GM23338 (cell line): Measurements from ENCODE around the gene THOC7.
A peak's percentile ranks its signal among the peaks of the same experiment; 100 is the strongest.

Experiments used
- CREB1 ChIP-seq: fragments of 250-450 bp; sonication (Bioruptor Pico); IDR thresholded peaks from 2 replicates; pipeline ENCODE4 v1.5.0; 2020; ENCODE audit warnings: low read depth, mild to moderate bottlenecking, moderate library complexity
- EZH2 ChIP-seq: fragments of 200-600 bp; sonication (generic); IDR thresholded peaks from one replicate; pipeline ENCODE4 v1.8.0; 2017; ENCODE audit warnings: antibody characterized with exemption, mild to moderate bottlenecking, low read depth; ENCODE audit not compliant: unreplicated experiment
- EZH2phosphoT487 ChIP-seq: fragments of 200-600 bp; sonication (generic); IDR thresholded peaks from one replicate; pipeline ENCODE4 v1.8.1; 2018; ENCODE audit warnings: antibody characterized with exemption; ENCODE audit not compliant: unreplicated experiment
- JUNB ChIP-seq: IDR thresholded peaks from one replicate; pipeline ENCODE4 v1.6.1; 2016; ENCODE audit warnings: antibody characterized with exemption; ENCODE audit not compliant: unreplicated experiment
- NANOG ChIP-seq: IDR thresholded peaks from 2 replicates; pipeline ENCODE4 v1.6.1; 2016; ENCODE audit warnings: antibody characterized with exemption, borderline replicate concordance
- POLR2AphosphoS5 ChIP-seq: IDR thresholded peaks from 2 replicates; pipeline ENCODE4 v1.6.1; 2016; ENCODE audit warnings: antibody characterized with exemption, low read depth
- ZNF114 ChIP-seq: fragments of 250-450 bp; sonication (Bioruptor Pico); IDR thresholded peaks from 2 replicates; pipeline ENCODE4 v1.5.0; 2020; ENCODE audit warnings: mild to moderate bottlenecking, moderate library complexity
- TF ChIP-seq, protein P1 (sequence below): IDR thresholded peaks from 2 replicates; pipeline ENCODE4 v1.6.1; 2016; ENCODE audit warnings: antibody characterized with exemption
- TF ChIP-seq, protein P2 (sequence below), 2 experiments: fragments of 200-600 bp in 1 of 2; sonication (generic) in 1 of 2; conservative IDR thresholded peaks; 2 replicates each; pipeline versions ENCODE4 v1.5.1 to v1.6.1; 2016 to 2017; ENCODE audit warnings: antibody characterized with exemption in 2 of 2, low read depth in 2 of 2, mild to moderate bottlenecking in 2 of 2, moderate library complexity in 1 of 2
- TF ChIP-seq, protein P3 (sequence below): IDR thresholded peaks from one replicate; pipeline ENCODE4 v1.6.1; 2018; ENCODE audit warnings: antibody characterized with exemption; ENCODE audit not compliant: unreplicated experiment

DNA sequence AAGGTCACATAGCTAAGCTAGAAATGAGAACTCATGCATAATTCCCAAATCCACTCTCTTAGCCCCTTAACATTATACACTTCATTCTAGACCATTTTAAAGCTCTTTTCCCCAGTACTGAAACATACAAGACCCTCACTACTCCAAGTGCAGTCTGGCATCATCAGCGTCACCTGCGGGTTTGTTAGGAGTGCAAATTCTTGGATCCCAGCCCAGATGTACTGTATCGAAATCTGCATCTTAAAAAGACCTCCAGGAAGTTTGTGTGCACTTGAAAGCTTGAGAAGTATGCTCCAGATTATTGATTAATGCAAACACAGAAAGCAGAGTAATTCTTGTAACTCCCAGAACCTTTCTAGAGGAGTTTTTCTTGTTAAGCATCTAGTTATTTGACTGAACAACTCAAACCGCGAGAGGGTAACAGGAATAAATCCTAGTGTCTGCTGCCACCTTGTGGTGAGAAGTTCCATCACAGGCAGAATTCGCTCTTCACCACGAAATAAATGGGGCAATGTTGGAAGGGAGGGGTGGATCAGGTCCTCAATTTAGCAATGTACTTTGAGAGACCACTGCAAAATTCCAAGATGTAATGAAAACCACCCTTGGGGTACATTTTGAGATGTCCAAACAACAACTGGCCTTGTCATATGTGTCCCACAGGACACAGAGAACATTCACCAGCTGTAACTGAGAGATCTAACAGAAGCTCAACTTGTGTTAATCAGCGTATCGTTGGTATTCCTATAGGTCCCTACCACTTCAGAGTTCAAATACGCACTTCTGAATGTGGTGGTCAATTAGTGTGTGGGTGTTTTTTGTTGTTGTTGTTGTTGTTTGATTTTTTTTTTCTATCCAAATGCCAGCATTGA is 45.1 kb downstream of the THOC7 start:
- TF ChIP-seq, protein P1, sequence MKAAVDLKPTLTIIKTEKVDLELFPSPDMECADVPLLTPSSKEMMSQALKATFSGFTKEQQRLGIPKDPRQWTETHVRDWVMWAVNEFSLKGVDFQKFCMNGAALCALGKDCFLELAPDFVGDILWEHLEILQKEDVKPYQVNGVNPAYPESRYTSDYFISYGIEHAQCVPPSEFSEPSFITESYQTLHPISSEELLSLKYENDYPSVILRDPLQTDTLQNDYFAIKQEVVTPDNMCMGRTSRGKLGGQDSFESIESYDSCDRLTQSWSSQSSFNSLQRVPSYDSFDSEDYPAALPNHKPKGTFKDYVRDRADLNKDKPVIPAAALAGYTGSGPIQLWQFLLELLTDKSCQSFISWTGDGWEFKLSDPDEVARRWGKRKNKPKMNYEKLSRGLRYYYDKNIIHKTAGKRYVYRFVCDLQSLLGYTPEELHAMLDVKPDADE: no peak
- TF ChIP-seq, protein P2, sequence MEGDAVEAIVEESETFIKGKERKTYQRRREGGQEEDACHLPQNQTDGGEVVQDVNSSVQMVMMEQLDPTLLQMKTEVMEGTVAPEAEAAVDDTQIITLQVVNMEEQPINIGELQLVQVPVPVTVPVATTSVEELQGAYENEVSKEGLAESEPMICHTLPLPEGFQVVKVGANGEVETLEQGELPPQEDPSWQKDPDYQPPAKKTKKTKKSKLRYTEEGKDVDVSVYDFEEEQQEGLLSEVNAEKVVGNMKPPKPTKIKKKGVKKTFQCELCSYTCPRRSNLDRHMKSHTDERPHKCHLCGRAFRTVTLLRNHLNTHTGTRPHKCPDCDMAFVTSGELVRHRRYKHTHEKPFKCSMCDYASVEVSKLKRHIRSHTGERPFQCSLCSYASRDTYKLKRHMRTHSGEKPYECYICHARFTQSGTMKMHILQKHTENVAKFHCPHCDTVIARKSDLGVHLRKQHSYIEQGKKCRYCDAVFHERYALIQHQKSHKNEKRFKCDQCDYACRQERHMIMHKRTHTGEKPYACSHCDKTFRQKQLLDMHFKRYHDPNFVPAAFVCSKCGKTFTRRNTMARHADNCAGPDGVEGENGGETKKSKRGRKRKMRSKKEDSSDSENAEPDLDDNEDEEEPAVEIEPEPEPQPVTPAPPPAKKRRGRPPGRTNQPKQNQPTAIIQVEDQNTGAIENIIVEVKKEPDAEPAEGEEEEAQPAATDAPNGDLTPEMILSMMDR (conservative IDR thresholded peaks at IDR 0.05; ENCODE audit: low read depth in 2 of 2): peak; percentile 94 to 97
- TF ChIP-seq, protein P3, sequence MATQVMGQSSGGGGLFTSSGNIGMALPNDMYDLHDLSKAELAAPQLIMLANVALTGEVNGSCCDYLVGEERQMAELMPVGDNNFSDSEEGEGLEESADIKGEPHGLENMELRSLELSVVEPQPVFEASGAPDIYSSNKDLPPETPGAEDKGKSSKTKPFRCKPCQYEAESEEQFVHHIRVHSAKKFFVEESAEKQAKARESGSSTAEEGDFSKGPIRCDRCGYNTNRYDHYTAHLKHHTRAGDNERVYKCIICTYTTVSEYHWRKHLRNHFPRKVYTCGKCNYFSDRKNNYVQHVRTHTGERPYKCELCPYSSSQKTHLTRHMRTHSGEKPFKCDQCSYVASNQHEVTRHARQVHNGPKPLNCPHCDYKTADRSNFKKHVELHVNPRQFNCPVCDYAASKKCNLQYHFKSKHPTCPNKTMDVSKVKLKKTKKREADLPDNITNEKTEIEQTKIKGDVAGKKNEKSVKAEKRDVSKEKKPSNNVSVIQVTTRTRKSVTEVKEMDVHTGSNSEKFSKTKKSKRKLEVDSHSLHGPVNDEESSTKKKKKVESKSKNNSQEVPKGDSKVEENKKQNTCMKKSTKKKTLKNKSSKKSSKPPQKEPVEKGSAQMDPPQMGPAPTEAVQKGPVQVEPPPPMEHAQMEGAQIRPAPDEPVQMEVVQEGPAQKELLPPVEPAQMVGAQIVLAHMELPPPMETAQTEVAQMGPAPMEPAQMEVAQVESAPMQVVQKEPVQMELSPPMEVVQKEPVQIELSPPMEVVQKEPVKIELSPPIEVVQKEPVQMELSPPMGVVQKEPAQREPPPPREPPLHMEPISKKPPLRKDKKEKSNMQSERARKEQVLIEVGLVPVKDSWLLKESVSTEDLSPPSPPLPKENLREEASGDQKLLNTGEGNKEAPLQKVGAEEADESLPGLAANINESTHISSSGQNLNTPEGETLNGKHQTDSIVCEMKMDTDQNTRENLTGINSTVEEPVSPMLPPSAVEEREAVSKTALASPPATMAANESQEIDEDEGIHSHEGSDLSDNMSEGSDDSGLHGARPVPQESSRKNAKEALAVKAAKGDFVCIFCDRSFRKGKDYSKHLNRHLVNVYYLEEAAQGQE: no peak
- no peak for TF ChIP-seq JUNB
- TF ChIP-seq EZH2phosphoT487: no peak
- TF ChIP-seq CREB1 (CRISPR knock-in tag): no peak
- TF ChIP-seq POLR2AphosphoS5: no peak
- TF ChIP-seq EZH2: no peak
- TF ChIP-seq NANOG: no peak
- no peak for TF ChIP-seq ZNF114 (CRISPR knock-in tag)
